Gastroesophageal sphincter (tissue), 4 donors: Measurements from ENCODE around the gene MYL12A. TPM values are rescaled to one million over a fixed set of nuclear protein-coding genes. Genes with fewer than 3 reads are reported as not detected.

Experiments
- ATAC-seq: fragments of 150-250 bp; one replicate; pipeline ENCODE4 v1.9.1; 2016; ENCODE audit warnings: mild to moderate bottlenecking, moderate library complexity
- H3K27ac ChIP-seq, 4 donors: fragments of 200-600 bp; sonication (generic) in 3 of 4; 1 replicate in 3 of 4; 2 replicates in 1 of 4; pipeline ENCODE4 v1.5.1; 2016 to 2019
- H3K27me3 ChIP-seq: fragments of 200-600 bp; sonication (generic); one replicate; pipeline ENCODE4 v1.5.1; 2019
- H3K36me3 ChIP-seq, 2 donors: fragments of 200-600 bp; sonication (generic); one replicate each; pipeline ENCODE4 v1.5.1; 2019; ENCODE audit warnings: control low read depth in 1 of 2
- H3K4me1 ChIP-seq, 3 donors: fragments of 200-600 bp; sonication (generic); 1 replicate in 2 of 3; 2 replicates in 1 of 3; pipeline ENCODE4 v1.5.1; 2016 to 2019; ENCODE audit warnings: control low read depth in 2 of 3
- H3K4me3 ChIP-seq, 2 donors: fragments of 200-600 bp; sonication (generic); one replicate each; pipeline ENCODE4 v1.5.1; 2019; ENCODE audit warnings: mild to moderate bottlenecking in 1 of 2, moderate library complexity in 1 of 2
- H3K9me3 ChIP-seq, 3 donors: fragments of 200-600 bp; sonication (generic); one replicate each; pipeline ENCODE4 v1.5.1; 2017 to 2019; ENCODE audit warnings: control low read depth in 2 of 3
- EP300 ChIP-seq: sonication (generic); formaldehyde crosslinking; IDR thresholded peaks from one replicate; pipeline ENCODE4 v1.6.1; 2017; ENCODE audit warnings: antibody characterized with exemption, mild to moderate bottlenecking
- POLR2A ChIP-seq, 2 donors: fragments of 450-650 bp; IDR thresholded peaks; one replicate each; pipeline ENCODE4 v1.6.1; 2017; ENCODE audit warnings: antibody characterized with exemption in 2 of 2, mild to moderate bottlenecking in 2 of 2, moderate library complexity in 1 of 2
- POLR2AphosphoS5 ChIP-seq: sonication (generic); formaldehyde crosslinking; IDR thresholded peaks from one replicate; pipeline ENCODE4 v1.6.1; 2017; ENCODE audit warnings: antibody characterized with exemption
- WGBS, 2 donors: methylation state at CpG; one replicate each; pipeline ENCODE4 v1.1.5; 2018; ENCODE audit warnings: low coverage in 1 of 2; 5-methylcytosine and 5-hydroxymethylcytosine counted together
- total RNA-seq, 4 donors: library from RNA; depleted of rRNA; stranded (reverse); fragments of >200 nt; gene quantifications; one replicate each; pipeline ENCODE4 v1.1.0, GENCODE V29; 2016
- TF ChIP-seq, protein P1 (sequence below), 4 experiments: fragments of 200-600 bp in 2 of 4; fragments of 450-650 bp in 2 of 4; sonication (generic) in 1 of 4; IDR thresholded peaks; one replicate each; pipeline ENCODE4 v1.5.1; 2017 to 2019; ENCODE audit warnings: antibody characterized with exemption in 4 of 4, mild to moderate bottlenecking in 2 of 4, moderate library complexity in 2 of 4

Gene MYL12A
- total RNA-seq, 4 donors from 2014 or later, result 193 to 582 (median 307) TPM

DNA sequence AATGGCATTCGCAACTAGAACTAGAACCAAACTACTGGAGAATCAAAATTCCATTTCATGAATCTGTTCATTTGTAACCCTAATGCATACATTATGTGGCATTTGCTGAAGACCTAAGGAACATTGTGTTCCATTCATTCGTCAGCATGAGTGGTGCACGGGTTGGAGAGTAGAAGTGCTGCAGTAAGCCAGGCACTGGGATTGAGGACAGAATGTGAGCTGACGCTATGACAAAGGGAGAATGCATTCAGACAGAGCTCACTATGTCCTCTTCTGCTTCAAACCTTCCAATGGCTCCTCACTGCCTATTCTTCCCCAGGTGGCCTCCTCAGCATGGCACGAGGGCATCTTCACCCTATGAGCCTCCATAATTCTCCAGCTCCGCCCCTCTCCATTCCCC, 21.6 kb upstream of the MYL12A start:
- TF ChIP-seq EP300 (no peak), POLR2A (IDR thresholded peaks at IDR 0.05) (no peak), POLR2AphosphoS5 (no peak)
- TF ChIP-seq, protein P1, sequence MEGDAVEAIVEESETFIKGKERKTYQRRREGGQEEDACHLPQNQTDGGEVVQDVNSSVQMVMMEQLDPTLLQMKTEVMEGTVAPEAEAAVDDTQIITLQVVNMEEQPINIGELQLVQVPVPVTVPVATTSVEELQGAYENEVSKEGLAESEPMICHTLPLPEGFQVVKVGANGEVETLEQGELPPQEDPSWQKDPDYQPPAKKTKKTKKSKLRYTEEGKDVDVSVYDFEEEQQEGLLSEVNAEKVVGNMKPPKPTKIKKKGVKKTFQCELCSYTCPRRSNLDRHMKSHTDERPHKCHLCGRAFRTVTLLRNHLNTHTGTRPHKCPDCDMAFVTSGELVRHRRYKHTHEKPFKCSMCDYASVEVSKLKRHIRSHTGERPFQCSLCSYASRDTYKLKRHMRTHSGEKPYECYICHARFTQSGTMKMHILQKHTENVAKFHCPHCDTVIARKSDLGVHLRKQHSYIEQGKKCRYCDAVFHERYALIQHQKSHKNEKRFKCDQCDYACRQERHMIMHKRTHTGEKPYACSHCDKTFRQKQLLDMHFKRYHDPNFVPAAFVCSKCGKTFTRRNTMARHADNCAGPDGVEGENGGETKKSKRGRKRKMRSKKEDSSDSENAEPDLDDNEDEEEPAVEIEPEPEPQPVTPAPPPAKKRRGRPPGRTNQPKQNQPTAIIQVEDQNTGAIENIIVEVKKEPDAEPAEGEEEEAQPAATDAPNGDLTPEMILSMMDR (IDR thresholded peaks at IDR 0.05), result no peak
- H3K27ac ChIP-seq, result no peak overlapping the region
- 96% methylated on average over 5 to 6 of the region's 6 CpGs for WGBS, 2 donors
- H3K4me3 ChIP-seq, result no peak overlapping the region
- no peaks in the 10 kb centered on the region for H3K9me3 ChIP-seq
- no peak for ATAC-seq
- no peaks in the 10 kb centered on the region for H3K27me3 ChIP-seq
- H3K36me3 ChIP-seq, result no peaks in the 10 kb centered on the region
- peaks cover 0 to 12% (median 0%) of the 10 kb centered on the region in 3 donors for H3K4me1 ChIP-seq

DNA sequence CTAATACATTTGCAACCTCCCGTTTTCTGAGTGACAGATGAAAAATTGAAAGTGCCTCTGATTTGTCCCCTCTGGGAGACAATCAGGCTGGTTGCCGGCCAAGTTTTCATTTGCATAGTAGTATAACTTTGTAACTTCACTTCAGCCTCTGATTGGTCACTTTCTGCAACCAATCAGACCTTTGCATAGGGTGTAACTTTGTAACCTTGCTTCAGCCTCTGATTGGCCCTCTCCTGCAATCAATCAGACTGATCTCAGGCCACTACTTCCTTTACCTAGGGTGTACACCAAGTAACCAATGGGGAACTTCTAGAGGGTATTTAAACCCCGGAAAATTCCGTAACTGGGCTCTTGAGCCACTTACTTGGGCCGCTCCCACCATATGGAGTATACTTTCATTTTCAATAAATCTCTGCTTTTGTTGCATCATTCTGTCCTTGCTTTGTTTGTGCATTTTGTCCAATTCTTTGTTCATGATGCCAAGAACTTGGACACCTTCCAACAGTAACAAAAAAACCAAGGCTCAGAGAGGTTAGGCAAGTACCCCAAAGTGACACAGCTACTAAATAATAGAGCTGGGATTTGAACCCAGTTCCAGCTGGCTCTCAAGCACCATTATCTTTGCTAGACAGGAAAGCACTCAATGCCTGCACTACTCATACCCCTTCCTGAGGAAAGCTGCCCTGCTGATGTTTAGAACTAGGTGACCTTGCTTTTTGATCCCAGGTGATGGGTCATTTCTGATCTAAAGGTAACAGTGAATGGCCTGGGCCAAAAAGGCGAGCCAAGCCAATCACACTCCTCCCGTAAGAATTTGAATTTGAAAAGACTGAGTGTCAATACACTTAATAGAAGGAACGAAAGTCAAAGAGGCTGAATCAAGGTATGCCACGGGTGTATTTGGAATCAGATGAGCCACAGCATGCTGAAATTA, 16.9 kb upstream of the MYL12A start:
- H3K4me1 ChIP-seq, result no peaks in the 10 kb centered on the region
- H3K27ac ChIP-seq, result no peak overlapping the region
- H3K9me3 ChIP-seq, result no peaks in the 10 kb centered on the region
- TF ChIP-seq, protein P1 (IDR thresholded peaks at IDR 0.05), result no peak
- TF ChIP-seq EP300, result no peak
- H3K27me3 ChIP-seq, result no peaks in the 10 kb centered on the region
- ATAC-seq, result no peak
- H3K36me3 ChIP-seq, result no peaks in the 10 kb centered on the region
- H3K4me3 ChIP-seq, result no peak overlapping the region
- 77 to 80% methylated on average over 6 to 9 of the region's 9 CpGs for WGBS, 2 donors

DNA sequence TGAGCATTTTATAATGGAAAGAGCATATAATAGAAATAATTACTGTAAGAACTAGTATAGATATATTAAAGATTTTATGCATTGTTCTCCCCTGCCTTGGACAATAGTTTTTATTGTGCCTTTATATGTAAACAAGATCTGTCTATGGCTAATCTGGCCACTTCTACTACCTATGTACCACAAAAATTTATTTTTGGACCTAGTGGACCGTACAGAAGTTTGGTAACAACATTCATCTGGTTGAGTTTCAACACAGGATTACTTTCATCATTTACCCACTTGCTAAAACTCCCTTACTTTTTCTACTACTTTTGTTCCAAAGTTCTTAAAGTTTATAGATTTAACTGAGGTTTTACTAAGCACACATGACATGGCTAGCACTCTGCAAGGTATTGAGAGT, 14.6 kb upstream of the MYL12A start:
- no peak overlapping the region for H3K4me3 ChIP-seq
- no peak for ATAC-seq
- TF ChIP-seq POLR2A (IDR thresholded peaks at IDR 0.05) (no peak), EP300 (no peak), POLR2AphosphoS5 (no peak)
- TF ChIP-seq, protein P1 (IDR thresholded peaks at IDR 0.05), result no peak
- no peaks in the 10 kb centered on the region for H3K9me3 ChIP-seq
- H3K4me1 ChIP-seq, result no peaks in the 10 kb centered on the region
- H3K27me3 ChIP-seq, result no peaks in the 10 kb centered on the region
- 78 to 80% methylated on average over 1 of the region's 1 CpG for WGBS, 2 donors
- H3K36me3 ChIP-seq, result no peaks in the 10 kb centered on the region
- no peak overlapping the region for H3K27ac ChIP-seq

DNA sequence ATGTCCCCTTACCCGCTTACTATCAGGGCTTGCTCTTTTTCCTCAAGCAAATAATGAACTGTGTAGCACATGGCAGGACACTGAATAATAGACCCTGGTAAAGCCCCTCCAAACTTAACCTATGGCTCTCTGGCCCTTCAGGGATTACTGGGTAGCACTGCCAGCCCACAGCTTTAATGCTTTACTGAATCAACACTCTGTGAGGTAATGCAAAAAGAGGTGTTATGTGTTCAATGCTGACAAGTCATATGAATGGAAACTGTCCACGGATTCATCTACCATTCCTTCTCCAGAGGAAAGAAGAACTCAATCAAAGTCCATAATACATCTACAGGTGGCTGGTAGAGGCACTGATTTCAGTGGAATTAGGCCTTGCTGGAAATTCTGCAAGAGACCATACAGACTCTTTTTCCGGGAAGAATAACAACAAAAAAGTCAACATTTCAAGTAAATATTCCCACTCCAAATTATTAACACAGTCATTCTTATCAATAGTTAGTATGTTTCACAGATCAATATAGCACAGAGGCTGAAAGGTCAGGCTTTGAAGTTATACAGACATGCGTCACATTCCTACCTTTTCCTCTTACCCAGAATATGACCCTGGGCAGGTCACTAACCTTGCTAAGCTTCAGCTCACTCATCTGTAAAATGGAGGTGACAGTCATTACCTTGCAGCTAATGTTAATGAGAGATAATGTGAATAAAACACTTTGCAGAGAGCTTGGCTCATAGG, 14.0 kb upstream of the MYL12A start:
- no peaks in the 10 kb centered on the region for H3K4me1 ChIP-seq
- H3K36me3 ChIP-seq, result no peaks in the 10 kb centered on the region
- H3K4me3 ChIP-seq, result no peak overlapping the region
- H3K9me3 ChIP-seq, result no peaks in the 10 kb centered on the region
- WGBS, 2 donors, result 82 to 91% methylated on average over 3 to 4 of the region's 4 CpGs
- TF ChIP-seq POLR2A (IDR thresholded peaks at IDR 0.05) (no peak), POLR2AphosphoS5 (no peak), EP300 (no peak)
- TF ChIP-seq, protein P1 (IDR thresholded peaks at IDR 0.05), result no peak
- H3K27me3 ChIP-seq, result no peaks in the 10 kb centered on the region
- ATAC-seq, result no peak
- H3K27ac ChIP-seq, result no peak overlapping the region
